Left ventricle myocardium inferior (tissue), 1 donor: ENCODE data around the gene ATF6B. TPM values are rescaled to one million over a fixed set of nuclear protein-coding genes. Genes with fewer than 3 reads are reported as not detected.
"Not testable (repeated sequence)": the region's sequence is repeated elsewhere in the genome, so short reads cannot be mapped to it uniquely, and the experiment has no call there.

Experiments
- DNase-seq: peaks from one replicate; pipeline ENCODE4 v3.0.0-alpha.2; 2020
- H3K27ac ChIP-seq: fragments of 200-600 bp; replicated peaks from 2 replicates; pipeline ENCODE4 v1.8.0; 2021
- H3K27me3 ChIP-seq: fragments of 200-600 bp; 2 replicates; pipeline ENCODE4 v1.8.0; 2021; ENCODE audit warnings: low read depth
- H3K36me3 ChIP-seq: fragments of 200-600 bp; 2 replicates; pipeline ENCODE4 v1.8.0; 2021
- H3K4me1 ChIP-seq: fragments of 200-600 bp; 2 replicates; pipeline ENCODE4 v1.8.0; 2021
- H3K4me3 ChIP-seq: fragments of 200-600 bp; 2 replicates; pipeline ENCODE4 v1.8.0; 2021; ENCODE audit warnings: mild to moderate bottlenecking, moderate library complexity
- H3K9me3 ChIP-seq: fragments of 200-600 bp; replicated peaks from 2 replicates; pipeline ENCODE4 v1.8.0; 2021
- CTCF ChIP-seq: fragments of 200-600 bp; IDR thresholded peaks from 2 replicates; pipeline ENCODE4 v1.8.0; 2021; ENCODE audit warnings: antibody characterized with exemption, mild to moderate bottlenecking, borderline replicate concordance
- intact Hi-C: fragments of 100-400 bp; cut with micrococcal nuclease; formaldehyde crosslinking; loops from one replicate; pipeline ENCODE4 v1.11.0; 2022
- total RNA-seq: library from RNA; stranded (reverse); fragmentation: NEBNext Ultra II Directional; extraction: Animal tissue kit (Norgen Biotek cat#: 25700); gene quantifications from one replicate; pipeline ENCODE4 v1.2.1, GENCODE V29; 2021
- donor health status: DM: no; HTN: yes; CAD: no; lungs with severe emphysema.

ATF6B gene
- total RNA-seq, 1 donor from 2014 or later: 29.1 TPM

- TF ChIP-seq CTCF: no peak
- Histone ChIP-seq H3K27me3 (peaks cover 52% of the 10 kb centered on the region), H3K27ac (no peak overlapping the region), H3K36me3 (no peaks in the 10 kb centered on the region), H3K9me3 (no peaks in the 10 kb centered on the region), H3K4me1 (peaks cover 23% of the 10 kb centered on the region), H3K4me3 (peak overlapping the region; percentile 52)
- intact Hi-C loops: no loop called here
- no peak for DNase-seq
These were observed 21.2 kb upstream of the ATF6B start for GRCh38 chr6:32149092-32149755.

GRCh38 chr6:32148289-32149091 is 20.4 kb upstream of the ATF6B start:
- peaks cover 16% of the 10 kb centered on the region for H3K4me1 ChIP-seq
- peak overlapping the region; percentile 52 for H3K4me3 ChIP-seq
- H3K9me3 ChIP-seq: no peaks in the 10 kb centered on the region
- no peak for TF ChIP-seq CTCF
- no peaks in the 10 kb centered on the region for H3K36me3 ChIP-seq
- no peak overlapping the region for H3K27ac ChIP-seq
- intact Hi-C loops: no loop called here
- no peak for DNase-seq
- peaks cover 52% of the 10 kb centered on the region for H3K27me3 ChIP-seq

- intact Hi-C loops: no loop called here
- no peak for DNase-seq
- no peak overlapping the region for H3K4me3 ChIP-seq
- H3K27ac ChIP-seq: no peak overlapping the region
- no peaks in the 10 kb centered on the region for H3K9me3 ChIP-seq
- peaks cover 52% of the 10 kb centered on the region for H3K27me3 ChIP-seq
- H3K4me1 ChIP-seq: peaks cover 7% of the 10 kb centered on the region
- H3K36me3 ChIP-seq: no peaks in the 10 kb centered on the region
- TF ChIP-seq CTCF: no peak
These were observed 19.5 kb upstream of the ATF6B start for GRCh38 chr6:32147401-32148132.

GRCh38 chr6:32146687-32147086 is 18.6 kb upstream of the ATF6B start:
- no peak for TF ChIP-seq CTCF
- Histone ChIP-seq H3K27me3 (peaks cover 49% of the 10 kb centered on the region), H3K9me3 (no peaks in the 10 kb centered on the region), H3K27ac (no peak overlapping the region), H3K4me3 (no peak overlapping the region), H3K36me3 (no peaks in the 10 kb centered on the region), H3K4me1 (no peaks in the 10 kb centered on the region)
- DNase-seq: no peak
- intact Hi-C loops: no loop called here

- Histone ChIP-seq H3K4me3 (no peak overlapping the region), H3K36me3 (no peaks in the 10 kb centered on the region), H3K4me1 (no peaks in the 10 kb centered on the region), H3K27me3 (peaks cover 47% of the 10 kb centered on the region), H3K9me3 (no peaks in the 10 kb centered on the region), H3K27ac (no peak overlapping the region)
- no peak for DNase-seq
- TF ChIP-seq CTCF: no peak
- intact Hi-C loops: no loop called here
These were observed 18.2 kb upstream of the ATF6B start for GRCh38 chr6:32146287-32146686.

- intact Hi-C loops, DNase-seq, H3K4me1 ChIP-seq, H3K36me3 ChIP-seq, H3K4me3 ChIP-seq, H3K27ac ChIP-seq, H3K9me3 ChIP-seq: not testable (repeated sequence)
- peaks cover 26% of the 10 kb centered on the region for H3K27me3 ChIP-seq
These were observed 16.2 kb upstream of the ATF6B start for GRCh38 chr6:32144238-32144637.
